ENCODE data around the gene DMD. TPM values are rescaled to one million over a fixed set of nuclear protein-coding genes. Genes with fewer than 3 reads are reported as not detected.

The DMD gene
- total RNA-seq, 1 donor from 2014 or later: 1.7 TPM

GRCh38 chrX:32894679-32895078 lies 316.7 kb downstream of the DMD start:
- no peak for TF ChIP-seq CTCF (IDR thresholded peaks at IDR 0.05; ENCODE audit: partially characterized antibody, unreplicated experiment)
- Mint-ChIP-seq H3K4me3 (ENCODE audit: unreplicated experiment) (no peak overlapping the region), H3K27me3 (ENCODE audit: unreplicated experiment) (no peaks in the 10 kb centered on the region), H3K9me3 (ENCODE audit: unreplicated experiment) (peaks cover 2% of the 10 kb centered on the region), H3K36me3 (ENCODE audit: unreplicated experiment) (no peaks in the 10 kb centered on the region), H3K27ac (ENCODE audit: unreplicated experiment) (no peak overlapping the region), H3K4me1 (ENCODE audit: low read depth, unreplicated experiment) (peaks cover 4% of the 10 kb centered on the region)
- DNase-seq: no peak

GRCh38 chrX:32893751-32894150 lies 317.6 kb downstream of the DMD start:
- peaks cover 4% of the 10 kb centered on the region for H3K4me1 Mint-ChIP-seq (ENCODE audit: low read depth, unreplicated experiment)
- H3K27ac Mint-ChIP-seq (ENCODE audit: unreplicated experiment): no peak overlapping the region
- no peaks in the 10 kb centered on the region for H3K36me3 Mint-ChIP-seq (ENCODE audit: unreplicated experiment)
- no peak for DNase-seq
- H3K27me3 Mint-ChIP-seq (ENCODE audit: unreplicated experiment): no peaks in the 10 kb centered on the region
- H3K9me3 Mint-ChIP-seq (ENCODE audit: unreplicated experiment): peaks cover 2% of the 10 kb centered on the region
- H3K4me3 Mint-ChIP-seq (ENCODE audit: unreplicated experiment): no peak overlapping the region
- TF ChIP-seq CTCF (IDR thresholded peaks at IDR 0.05; ENCODE audit: partially characterized antibody, unreplicated experiment): no peak

- no peak for DNase-seq
- H3K27ac Mint-ChIP-seq (ENCODE audit: unreplicated experiment): no peak overlapping the region
- H3K36me3 Mint-ChIP-seq (ENCODE audit: unreplicated experiment): no peaks in the 10 kb centered on the region
- H3K4me3 Mint-ChIP-seq (ENCODE audit: unreplicated experiment): no peak overlapping the region
- no peaks in the 10 kb centered on the region for H3K9me3 Mint-ChIP-seq (ENCODE audit: unreplicated experiment)
- H3K4me1 Mint-ChIP-seq (ENCODE audit: low read depth, unreplicated experiment): no peaks in the 10 kb centered on the region
- TF ChIP-seq CTCF (IDR thresholded peaks at IDR 0.05; ENCODE audit: partially characterized antibody, unreplicated experiment): no peak
- no peaks in the 10 kb centered on the region for H3K27me3 Mint-ChIP-seq (ENCODE audit: unreplicated experiment)
Observed at GRCh38 chrX:32877592-32877991, 333.8 kb downstream of the DMD start.

- no peaks in the 10 kb centered on the region for H3K9me3 Mint-ChIP-seq (ENCODE audit: unreplicated experiment)
- TF ChIP-seq CTCF (IDR thresholded peaks at IDR 0.05; ENCODE audit: partially characterized antibody, unreplicated experiment): no peak
Observed at GRCh38 chrX:32874839-32875238, 336.5 kb downstream of the DMD start.

GRCh38 chrX:32873786-32874185 lies 337.6 kb downstream of the DMD start:
- no peaks in the 10 kb centered on the region for H3K27me3 Mint-ChIP-seq (ENCODE audit: unreplicated experiment)
- H3K9me3 Mint-ChIP-seq (ENCODE audit: unreplicated experiment): no peaks in the 10 kb centered on the region
- DNase-seq: no peak
- H3K4me3 Mint-ChIP-seq (ENCODE audit: unreplicated experiment): no peak overlapping the region
- no peaks in the 10 kb centered on the region for H3K36me3 Mint-ChIP-seq (ENCODE audit: unreplicated experiment)
- H3K27ac Mint-ChIP-seq (ENCODE audit: unreplicated experiment): no peak overlapping the region
- TF ChIP-seq CTCF (IDR thresholded peaks at IDR 0.05; ENCODE audit: partially characterized antibody, unreplicated experiment): no peak
- no peaks in the 10 kb centered on the region for H3K4me1 Mint-ChIP-seq (ENCODE audit: low read depth, unreplicated experiment)

More at GRCh38 chrX:32874839-32875238, 336.5 kb downstream of the DMD start:
- Mint-ChIP-seq H3K4me1 (ENCODE audit: low read depth, unreplicated experiment) (no peaks in the 10 kb centered on the region), H3K27me3 (ENCODE audit: unreplicated experiment) (no peaks in the 10 kb centered on the region), H3K36me3 (ENCODE audit: unreplicated experiment) (no peaks in the 10 kb centered on the region), H3K4me3 (ENCODE audit: unreplicated experiment) (no peak overlapping the region), H3K27ac (ENCODE audit: unreplicated experiment) (no peak overlapping the region)
- no peak for DNase-seq
